ENCODE data around the gene ATP2C2.

- no peak for TF ChIP-seq CTCF (IDR thresholded peaks at IDR 0.05)
- no peak for TF ChIP-seq POLR2A (IDR thresholded peaks at IDR 0.05)
Observed at GRCh38 chr16:84408314-84408690, 40.0 kb downstream of the ATP2C2 start.
